ENCODE data around the gene GMDS. TPM values are rescaled to one million over a fixed set of nuclear protein-coding genes. Genes with fewer than 3 reads are reported as not detected.

GMDS gene
- total RNA-seq, 1 donor from 2014 or later, result 25.7 TPM

DNA sequence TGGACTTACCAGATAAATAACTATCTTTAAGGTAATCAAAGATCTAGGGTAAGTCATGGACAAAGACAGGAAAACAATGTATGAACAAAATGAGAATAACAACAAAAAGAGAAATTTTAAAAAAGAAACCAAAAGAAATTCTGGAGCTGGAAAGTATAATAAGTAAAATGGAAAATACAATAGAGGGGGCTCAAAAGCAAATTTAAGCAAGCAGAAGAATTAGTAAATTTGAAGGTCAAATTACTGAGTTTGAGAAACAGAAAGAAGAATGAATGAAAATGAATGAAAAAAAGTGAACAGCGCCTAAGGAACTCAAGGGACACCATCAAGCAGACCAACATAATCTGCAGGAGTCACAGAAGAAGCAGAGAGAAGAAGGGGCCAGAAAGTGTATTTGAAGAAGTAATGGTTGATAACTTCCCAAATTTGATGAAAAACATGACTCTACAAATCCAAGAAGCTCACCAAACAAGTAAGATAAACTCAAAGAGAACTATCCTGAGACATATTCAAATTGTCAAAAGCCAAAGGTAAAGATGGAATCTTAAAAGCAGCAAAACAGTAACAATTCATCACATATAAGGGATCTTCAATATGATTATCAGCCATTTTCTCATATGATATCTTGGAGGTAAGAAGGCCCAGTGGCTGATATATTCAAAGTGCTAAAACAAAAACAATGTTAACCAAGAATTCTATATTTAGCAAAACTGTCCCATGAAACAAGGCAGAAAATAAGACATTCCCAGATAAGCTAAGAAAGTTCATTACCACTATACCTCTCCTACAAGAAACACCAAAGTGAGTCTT is 417.2 kb downstream of the GMDS start:
- no peak for DNase-seq

DNA sequence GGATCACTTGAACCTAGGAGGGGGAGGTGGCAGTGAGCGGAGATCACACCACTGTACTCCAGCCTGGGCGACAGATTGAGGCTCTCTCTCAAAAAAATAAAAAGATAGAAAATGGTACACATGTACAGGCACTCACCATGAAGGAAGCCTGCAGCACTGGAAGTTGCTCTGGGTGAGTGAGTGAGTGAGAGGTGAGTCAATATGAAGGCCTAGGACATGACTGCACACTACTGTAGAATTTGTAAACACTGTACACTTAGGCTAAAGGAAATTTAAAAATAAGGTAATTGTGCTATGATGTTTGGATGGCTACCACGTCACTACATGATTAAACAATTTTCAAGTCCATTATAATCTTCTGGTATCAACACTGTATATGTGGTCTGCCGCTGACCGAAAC is 419.5 kb downstream of the GMDS start:
- DNase-seq, result no peak

- no peak for DNase-seq
Observed at GRCh38 chr6:1825277-1825676, 420.1 kb downstream of the GMDS start.

DNA sequence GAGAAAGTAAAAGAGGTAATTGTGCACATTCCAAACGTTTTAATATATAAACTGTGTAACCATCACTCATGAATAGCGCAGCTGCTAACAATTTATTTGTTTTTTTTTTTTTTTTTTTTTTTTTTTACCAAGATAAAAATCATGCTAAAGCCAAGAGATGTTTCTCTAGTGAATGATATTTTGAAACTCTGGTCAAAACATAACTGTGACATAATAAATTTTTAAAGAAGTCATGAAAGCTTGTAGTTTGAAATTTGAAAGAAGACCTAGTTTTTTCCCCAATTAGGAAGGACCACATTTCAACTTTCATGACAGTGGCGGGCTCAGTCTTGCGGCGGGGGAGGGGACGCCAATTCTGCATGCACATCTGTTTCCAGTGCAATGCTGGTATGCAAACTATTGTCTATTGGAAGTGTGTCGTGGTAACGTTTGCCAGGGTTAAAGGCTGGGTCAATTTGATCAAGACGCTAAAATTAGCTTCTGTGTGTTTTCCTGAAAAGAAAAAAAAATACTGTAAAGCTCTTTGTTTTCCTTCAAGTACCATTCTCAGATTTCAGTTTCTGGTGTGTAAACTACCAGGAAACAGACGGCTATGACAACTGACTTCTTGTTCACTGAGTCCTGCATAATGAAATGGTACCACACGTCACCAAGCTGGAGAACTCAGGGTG is 423.8 kb downstream of the GMDS start:
- peak; percentile 67 for DNase-seq

DNA sequence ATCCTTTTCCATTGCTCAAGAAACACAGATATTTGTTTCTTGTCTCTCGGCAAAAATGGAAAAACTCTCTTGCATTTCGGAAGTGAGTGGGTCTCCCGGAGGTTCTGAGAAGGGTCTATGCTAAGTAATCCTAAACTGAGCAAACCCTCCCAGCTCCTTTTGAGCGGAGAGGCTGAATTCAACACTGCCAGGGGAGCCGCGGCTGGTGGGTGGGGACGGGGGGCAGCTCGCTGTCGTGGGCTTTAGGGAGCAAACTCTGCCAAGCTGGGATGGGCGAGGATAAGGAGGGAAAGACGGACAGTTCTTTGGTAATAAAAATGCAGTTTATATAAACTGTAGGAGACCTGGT is 424.3 kb downstream of the GMDS start:
- peak; percentile 36 for DNase-seq

GRCh38 chr6:1820714-1821113 is 424.7 kb downstream of the GMDS start:
- no peak for DNase-seq

- DNase-seq, result no peak
Observed at GRCh38 chr6:1820165-1820564, 425.2 kb downstream of the GMDS start.

- DNase-seq, result no peak
Observed at GRCh38 chr6:1819007-1819406, 426.4 kb downstream of the GMDS start.

- DNase-seq, result peak; percentile 48
Observed at GRCh38 chr6:1817033-1817761, 428.2 kb downstream of the GMDS start.

GRCh38 chr6:1815827-1816452 is 429.5 kb downstream of the GMDS start:
- DNase-seq, result no peak

GRCh38 chr6:1814279-1814678 is 431.1 kb downstream of the GMDS start:
- no peak for DNase-seq

DNA sequence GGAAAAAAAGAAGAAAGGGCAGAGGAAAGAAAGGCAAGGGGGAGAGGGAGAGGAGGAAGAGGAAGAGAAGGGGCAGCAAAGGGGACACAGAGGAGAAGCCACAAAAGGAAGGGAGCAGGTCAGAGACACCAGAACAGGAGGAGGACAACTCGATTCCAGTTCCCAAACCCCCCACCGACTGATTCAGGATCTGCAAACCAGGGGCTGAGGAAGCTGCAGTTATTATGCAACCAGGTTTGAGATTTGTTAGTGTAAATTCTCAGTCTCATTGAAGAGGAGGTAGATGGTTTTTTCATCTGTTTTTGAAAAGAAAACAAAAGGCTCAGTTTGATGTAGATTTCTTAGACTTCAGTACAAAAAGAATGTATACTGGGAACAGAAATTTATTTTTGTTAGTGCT is 432.9 kb downstream of the GMDS start:
- DNase-seq, result no peak

- DNase-seq, result no peak
Observed at GRCh38 chr6:1812034-1812433, 433.4 kb downstream of the GMDS start.

GRCh38 chr6:1810880-1811279 is 434.5 kb downstream of the GMDS start:
- DNase-seq, result no peak

- DNase-seq, result no peak
Observed at GRCh38 chr6:1809291-1809988, 436.0 kb downstream of the GMDS start.

DNA sequence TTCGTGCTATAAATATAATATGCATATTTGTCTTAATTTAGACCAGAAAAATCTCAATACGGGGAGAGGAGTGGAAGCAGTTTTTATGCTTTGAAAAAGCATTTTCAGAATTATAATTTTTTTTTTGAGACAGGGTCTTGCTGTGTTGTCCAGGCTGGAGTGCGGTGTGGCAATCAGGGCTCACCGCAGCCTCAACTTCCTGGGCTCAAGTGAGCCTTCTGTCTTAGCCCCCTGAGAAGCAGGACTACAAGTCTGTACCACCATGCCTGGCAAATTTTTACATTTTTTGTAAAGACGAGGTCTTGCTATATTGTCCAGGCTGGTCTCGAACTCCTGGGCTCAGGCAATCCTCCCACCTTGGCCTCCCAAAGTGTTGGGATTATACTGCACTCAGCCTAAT is 438.5 kb downstream of the GMDS start:
- no peak for DNase-seq

DNA sequence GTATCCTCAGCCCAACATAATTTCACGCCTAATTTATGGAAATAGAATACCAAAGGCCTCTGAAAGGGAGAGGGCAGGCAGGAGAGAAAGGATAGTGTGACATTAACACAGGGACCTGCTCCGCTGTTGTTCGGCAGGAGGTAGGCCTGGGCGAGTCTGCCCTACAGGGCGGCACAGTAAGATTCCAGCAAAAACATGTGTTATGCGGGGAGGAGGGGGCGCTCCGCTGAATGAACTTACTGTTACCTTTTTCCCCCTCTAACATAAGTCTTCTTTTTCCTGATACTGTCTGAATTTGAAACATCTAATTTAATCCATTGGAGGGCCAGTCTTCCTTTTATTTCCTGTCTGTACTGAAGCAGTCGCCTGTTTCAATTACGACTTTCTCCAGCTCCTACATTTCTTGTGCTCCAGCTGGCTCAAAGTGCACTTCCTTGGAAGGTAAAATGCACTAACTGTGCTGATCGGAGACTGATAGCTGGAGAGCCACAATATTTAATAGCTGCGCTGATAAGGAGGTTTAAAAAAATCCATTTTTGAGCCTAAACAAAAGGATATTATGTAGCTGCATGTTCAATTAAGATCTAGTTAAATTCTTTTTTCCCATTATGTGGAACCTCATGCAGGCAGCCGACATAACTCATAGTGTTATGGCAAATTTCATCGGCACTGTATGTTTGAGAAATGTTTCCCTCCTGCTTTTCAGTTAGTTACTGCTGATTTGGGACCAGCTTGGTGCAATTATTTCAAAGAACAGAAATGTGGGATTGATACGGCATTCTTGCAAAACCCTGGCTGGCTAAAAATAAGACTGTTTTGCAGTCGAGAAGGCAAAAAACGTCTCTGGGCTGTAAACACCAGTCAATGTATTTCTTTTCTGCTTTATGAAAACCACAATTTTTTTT is 442.7 kb downstream of the GMDS start:
- DNase-seq, result peak; percentile 28

DNA sequence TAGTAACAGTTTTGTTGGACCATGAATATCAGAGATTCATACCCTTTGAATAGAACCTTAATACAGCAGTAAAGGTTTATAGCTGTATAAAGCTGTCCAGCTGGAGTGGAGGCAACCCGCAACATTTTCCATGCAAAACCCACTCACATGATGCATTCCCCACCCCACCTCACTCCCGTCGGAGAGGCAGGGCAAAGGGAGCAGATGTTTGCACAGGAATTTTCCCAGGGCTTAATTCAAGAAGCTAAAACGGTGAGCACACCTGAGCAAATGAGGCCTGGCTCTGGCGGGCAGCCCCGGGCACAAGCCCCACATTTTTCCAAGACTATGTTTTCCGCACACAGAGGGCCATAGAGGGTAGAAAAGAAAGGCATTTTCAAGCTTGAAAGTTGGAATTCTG is 444.0 kb downstream of the GMDS start:
- peak; percentile 35 for DNase-seq

GRCh38 chr6:1800845-1801244 is 444.6 kb downstream of the GMDS start:
- no peak for DNase-seq

DNA sequence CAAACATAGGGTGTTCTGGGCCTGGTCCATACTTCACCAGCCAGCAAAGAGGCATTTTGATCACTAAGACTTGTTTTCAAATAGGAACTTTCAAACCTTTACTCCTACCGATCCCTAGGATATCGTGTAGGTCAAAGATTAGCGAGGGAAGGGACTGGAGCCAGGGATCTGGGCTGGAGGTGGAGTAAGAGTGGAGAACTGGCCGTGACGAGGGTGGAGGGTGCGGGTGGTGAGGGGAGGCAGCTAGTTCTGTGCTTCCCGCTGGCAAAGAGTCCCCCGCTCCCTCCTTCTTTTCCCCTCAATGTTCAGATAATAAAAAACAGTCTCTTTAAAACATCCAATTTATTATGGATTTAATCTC is 446.5 kb downstream of the GMDS start:
- no peak for DNase-seq

DNA sequence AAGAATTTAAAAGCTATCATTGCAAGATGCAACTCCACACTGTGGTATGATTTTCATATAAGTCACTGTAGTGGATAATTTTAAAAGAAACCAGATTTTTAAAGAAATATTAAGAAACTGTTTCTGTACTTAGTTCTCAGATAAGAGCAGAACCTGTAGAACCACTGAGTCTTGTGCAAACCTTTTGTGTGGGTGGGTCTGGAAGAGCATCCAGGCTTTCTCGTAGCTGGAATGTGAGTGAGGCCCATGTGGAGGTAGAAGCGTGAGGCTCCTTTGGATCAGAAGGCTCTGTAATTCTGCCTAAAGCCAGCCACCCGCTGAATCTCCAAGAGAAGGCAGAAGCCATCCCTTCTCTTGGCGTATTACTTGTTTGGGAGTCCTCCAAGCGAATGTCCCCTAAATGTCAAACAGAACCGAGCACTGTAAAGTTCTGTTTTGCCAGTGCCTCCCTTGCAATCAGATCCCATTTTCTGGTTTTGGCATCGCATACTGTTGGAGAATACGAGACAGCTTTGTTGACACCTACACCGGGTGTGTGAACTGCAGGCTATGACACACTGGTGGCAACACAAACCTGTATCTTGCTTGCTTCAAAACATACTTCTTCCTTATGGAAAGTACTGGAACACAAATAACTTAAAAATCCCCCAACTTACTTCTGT is 447.0 kb downstream of the GMDS start:
- no peak for DNase-seq

All from tongue (tissue), 2 donors.